ENCODE data around the gene TMEM63C.

DNA sequence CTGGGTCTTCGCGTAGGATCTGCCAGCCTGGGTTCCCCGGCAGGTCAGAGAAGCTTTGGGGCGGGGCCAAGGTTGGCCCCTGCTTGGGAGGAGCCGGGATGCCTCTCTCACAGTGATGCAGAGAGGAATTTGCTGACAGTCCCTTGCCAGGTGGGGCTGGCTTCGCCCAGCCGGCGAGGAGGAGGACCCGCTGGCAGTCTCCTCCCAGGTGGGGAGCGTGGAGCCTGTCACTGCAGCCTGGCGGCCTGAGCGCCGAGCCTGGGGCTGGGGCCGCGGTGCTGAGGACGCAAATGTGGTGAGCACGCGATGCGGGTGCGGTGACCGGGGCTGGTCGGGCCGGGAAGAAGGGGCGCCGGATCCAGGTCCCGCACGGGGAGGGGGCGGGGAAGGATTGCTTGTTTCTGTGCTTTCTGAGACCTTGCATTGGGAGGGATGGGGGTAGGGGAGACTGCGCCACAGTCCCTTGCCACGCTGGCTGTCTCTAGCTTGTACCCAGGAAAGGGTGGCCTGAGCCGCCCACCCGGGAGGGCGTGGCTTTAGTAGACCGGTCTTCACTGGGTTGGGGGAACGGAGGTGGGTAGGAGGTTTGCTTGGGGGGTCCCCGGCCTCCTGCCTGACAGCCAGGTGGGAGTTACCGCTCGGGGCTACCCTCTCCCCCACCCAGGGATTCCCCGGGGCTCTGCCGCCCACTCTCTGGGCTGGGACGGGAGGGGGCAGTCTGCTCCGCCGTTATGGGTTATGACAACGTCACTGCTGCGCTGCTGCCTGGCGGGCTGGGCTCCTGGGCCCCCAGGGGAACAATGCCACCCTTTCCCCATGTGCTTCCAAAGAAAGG is at the start of gene TMEM63C:
- TF ChIP-seq CTCF (conservative IDR thresholded peaks at IDR 0.05; ENCODE audit: low read depth, low read length) = no peak
- no peak for TF ChIP-seq EZH2 (IDR thresholded peaks at IDR 0.05; ENCODE audit: borderline replicate concordance, low read depth, low read length, poor library complexity, severe bottlenecking)

All from A673 (cell line).